Activated CD8-positive, alpha-beta memory T cell treated with anti-CD3 and anti-CD28 coated beads, Interleukin-2, amount 50 U/mL, for 1 hour (primary cell): ENCODE measurements around the gene CEP120.
"Not testable (repeated sequence)": the region's sequence is repeated elsewhere in the genome, so short reads cannot be mapped to it uniquely, and the experiment has no call there.

ENCODE experiments used
- DNase-seq: peaks from one replicate; pipeline ENCODE4 v3.0.0-alpha.2; 2020; ENCODE audit errors: extremely low read depth

Gene CEP120

GRCh38 chr5:123438902-123439301, 15.7 kb upstream of the CEP120 start:
- no peak for DNase-seq

GRCh38 chr5:123438244-123438643, 15.0 kb upstream of the CEP120 start:
- no peak for DNase-seq

- no peak for DNase-seq
Measured at GRCh38 chr5:123436201-123436600, 13.0 kb upstream of the CEP120 start.

- DNase-seq = no peak
Measured at GRCh38 chr5:123434796-123435195, 11.6 kb upstream of the CEP120 start.

GRCh38 chr5:123433596-123433995, 10.4 kb upstream of the CEP120 start:
- no peak for DNase-seq

GRCh38 chr5:123430441-123430840, 7.2 kb upstream of the CEP120 start:
- not testable (repeated sequence) for DNase-seq

GRCh38 chr5:123429993-123430392, 6.8 kb upstream of the CEP120 start:
- no peak for DNase-seq

GRCh38 chr5:123429221-123429954, 6.2 kb upstream of the CEP120 start:
- no peak for DNase-seq

- no peak for DNase-seq
Measured at GRCh38 chr5:123428521-123429220, 5.5 kb upstream of the CEP120 start.

- no peak for DNase-seq
Measured at GRCh38 chr5:123427281-123427680, 4.1 kb upstream of the CEP120 start.

- DNase-seq = no peak
Measured at GRCh38 chr5:123425431-123425830, 2.2 kb upstream of the CEP120 start.

- no peak for DNase-seq
Measured at GRCh38 chr5:123422433-123423277, 548 bp downstream of the CEP120 start.

GRCh38 chr5:123421773-123422172, 1.4 kb downstream of the CEP120 start:
- DNase-seq = no peak

- no peak for DNase-seq
Measured at GRCh38 chr5:123414974-123415373, 8.2 kb downstream of the CEP120 start.

GRCh38 chr5:123412206-123412605, 11.0 kb downstream of the CEP120 start:
- no peak for DNase-seq

- DNase-seq = not testable (repeated sequence)
Measured at GRCh38 chr5:123401999-123402398, 21.2 kb downstream of the CEP120 start.

- DNase-seq = no peak
Measured at GRCh38 chr5:123401320-123401719, 21.9 kb downstream of the CEP120 start.

GRCh38 chr5:123400870-123401291, 22.3 kb downstream of the CEP120 start:
- not testable (repeated sequence) for DNase-seq

GRCh38 chr5:123398058-123398733, 25.0 kb downstream of the CEP120 start:
- no peak for DNase-seq

- no peak for DNase-seq
Measured at GRCh38 chr5:123397538-123397937, 25.7 kb downstream of the CEP120 start.

GRCh38 chr5:123391009-123391408, 32.2 kb downstream of the CEP120 start:
- DNase-seq = no peak

GRCh38 chr5:123389794-123390193, 33.4 kb downstream of the CEP120 start:
- no peak for DNase-seq
